SIG-M5 (cell line): ENCODE data around the gene PUM1.

Experiments used
- DNase-seq: peaks from one replicate; lab custom pipeline; 2025; lab: John Stamatoyannopoulos, UW

PUM1 gene

GRCh38 chr1:30906631-30907441, 158.7 kb downstream of the PUM1 start:
- no peak for DNase-seq

GRCh38 chr1:30905916-30906620, 159.4 kb downstream of the PUM1 start:
- DNase-seq: no peak

GRCh38 chr1:30905403-30905802, 160.1 kb downstream of the PUM1 start:
- DNase-seq: no peak

GRCh38 chr1:30904962-30905335, 160.6 kb downstream of the PUM1 start:
- DNase-seq: no peak

- no peak for DNase-seq
Measured at GRCh38 chr1:30904191-30904961, 161.1 kb downstream of the PUM1 start.

- no peak for DNase-seq
Measured at GRCh38 chr1:30903343-30904034, 162.0 kb downstream of the PUM1 start.

- DNase-seq: no peak
Measured at GRCh38 chr1:30902593-30903290, 162.8 kb downstream of the PUM1 start.

- DNase-seq: no peak
Measured at GRCh38 chr1:30901798-30902581, 163.5 kb downstream of the PUM1 start.

GRCh38 chr1:30900931-30901560, 164.5 kb downstream of the PUM1 start:
- DNase-seq: no peak

- DNase-seq: no peak
Measured at GRCh38 chr1:30900486-30900885, 165.0 kb downstream of the PUM1 start.

- no peak for DNase-seq
Measured at GRCh38 chr1:30899577-30900389, 165.7 kb downstream of the PUM1 start.

- DNase-seq: no peak
Measured at GRCh38 chr1:30898031-30898815, 167.3 kb downstream of the PUM1 start.

GRCh38 chr1:30896905-30897304, 168.6 kb downstream of the PUM1 start:
- DNase-seq: no peak

- no peak for DNase-seq
Measured at GRCh38 chr1:30895944-30896660, 169.4 kb downstream of the PUM1 start.

- DNase-seq: no peak
Measured at GRCh38 chr1:30895382-30895943, 170.1 kb downstream of the PUM1 start.

GRCh38 chr1:30894508-30894973, 171.0 kb downstream of the PUM1 start:
- no peak for DNase-seq

- DNase-seq: no peak
Measured at GRCh38 chr1:30893776-30894507, 171.6 kb downstream of the PUM1 start.
